ENCODE measurements around the gene VSIG4.

GRCh38 chrX:66030505-66031317 lies 9.2 kb downstream of the VSIG4 start:
- no peak for TF ChIP-seq POLR2AphosphoS5 (IDR thresholded peaks at IDR 0.05; ENCODE audit: low read depth, low read length)
- no peak for TF ChIP-seq POLR2A (IDR thresholded peaks at IDR 0.05; ENCODE audit: low read depth, low read length)

Measured in GM12892 (cell line).